Measurements from ENCODE around the gene IFRD2.

DNA sequence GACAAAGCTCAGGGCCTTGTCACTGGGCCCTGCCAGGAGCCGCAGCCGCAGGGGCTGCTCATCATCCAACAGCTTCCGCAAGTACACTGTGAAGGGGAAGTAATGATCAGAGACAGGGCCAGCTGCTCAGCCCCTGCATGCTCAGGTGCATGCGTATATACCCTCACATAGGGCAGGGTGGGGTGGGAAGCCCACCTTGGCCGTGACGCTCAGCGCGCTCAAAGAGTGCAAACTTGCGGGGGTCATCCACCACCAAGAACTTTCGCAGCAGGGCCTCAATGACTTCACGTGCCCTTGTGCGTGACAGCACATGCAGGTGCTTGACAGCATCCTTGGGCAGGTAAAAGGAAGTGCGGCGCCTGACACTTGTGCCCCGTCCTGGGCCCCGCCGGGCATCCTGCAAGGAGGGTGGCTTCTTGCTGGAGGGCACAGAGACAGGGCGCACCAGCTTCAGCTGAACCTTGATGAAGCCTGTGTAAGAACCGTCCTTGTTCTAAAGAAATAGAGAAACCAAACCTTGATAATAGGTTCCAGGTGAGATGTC, 39.2 kb upstream of the IFRD2 start:
- TF ChIP-seq POLR2A (IDR thresholded peaks at IDR 0.05; ENCODE audit: low read length) (no peak), GATA1 (IDR thresholded peaks at IDR 0.05; ENCODE audit: low read depth, low read length) (no peak)
